Pulmonary artery endothelial cell (primary cell): ENCODE data around the gene USO1. TPM values are rescaled to one million over a fixed set of nuclear protein-coding genes. Genes with fewer than 3 reads are reported as not detected.
"Not testable (repeated sequence)": the region's sequence is repeated elsewhere in the genome, so short reads cannot be mapped to it uniquely, and the experiment has no call there.

Experiments
- DNase-seq: peaks from one replicate; pipeline ENCODE4 v3.0.0-alpha.2; 2011; ENCODE audit warnings: low read depth, low spot score
- total RNA-seq: library from RNA; depleted of rRNA; stranded (reverse); fragments of >200 nt; gene quantifications from 2 replicates; pipeline ENCODE4 v1.2.3, GENCODE V29; 2014

Gene USO1
- total RNA-seq, 1 donor from 2014 or later, result 77.6 TPM

GRCh38 chr4:75714704-75715103, 9.7 kb upstream of the USO1 start:
- no peak for DNase-seq

GRCh38 chr4:75715105-75715799, 9.1 kb upstream of the USO1 start:
- DNase-seq, result no peak

GRCh38 chr4:75716054-75716453, 8.3 kb upstream of the USO1 start:
- DNase-seq, result not testable (repeated sequence)

GRCh38 chr4:75717408-75717807, 7.0 kb upstream of the USO1 start:
- no peak for DNase-seq

GRCh38 chr4:75718529-75718928, 5.8 kb upstream of the USO1 start:
- DNase-seq, result no peak

GRCh38 chr4:75722417-75722816, 2.0 kb upstream of the USO1 start:
- DNase-seq, result no peak

- no peak for DNase-seq
Measured at GRCh38 chr4:75723163-75724065, 963 bp upstream of the USO1 start.

GRCh38 chr4:75724867-75725724, 719 bp downstream of the USO1 start:
- DNase-seq, result peak; percentile 30

- not testable (repeated sequence) for DNase-seq
Measured at GRCh38 chr4:75725942-75726538, 1.7 kb downstream of the USO1 start.

GRCh38 chr4:75726577-75726976, 2.2 kb downstream of the USO1 start:
- no peak for DNase-seq

- DNase-seq, result no peak
Measured at GRCh38 chr4:75727073-75727472, 2.7 kb downstream of the USO1 start.

- no peak for DNase-seq
Measured at GRCh38 chr4:75729836-75730235, 5.5 kb downstream of the USO1 start.

GRCh38 chr4:75733369-75733768, 9.0 kb downstream of the USO1 start:
- no peak for DNase-seq

- no peak for DNase-seq
Measured at GRCh38 chr4:75735525-75735924, 11.1 kb downstream of the USO1 start.

- DNase-seq, result no peak
Measured at GRCh38 chr4:75736862-75737261, 12.5 kb downstream of the USO1 start.

GRCh38 chr4:75737398-75737797, 13.0 kb downstream of the USO1 start:
- DNase-seq, result no peak

GRCh38 chr4:75741027-75741426, 16.6 kb downstream of the USO1 start:
- DNase-seq, result no peak

- DNase-seq, result no peak
Measured at GRCh38 chr4:75742451-75742850, 18.1 kb downstream of the USO1 start.

- no peak for DNase-seq
Measured at GRCh38 chr4:75745161-75745560, 20.8 kb downstream of the USO1 start.

GRCh38 chr4:75745721-75746199, 21.4 kb downstream of the USO1 start:
- DNase-seq, result peak; percentile 75

GRCh38 chr4:75752637-75753036, 28.3 kb downstream of the USO1 start:
- no peak for DNase-seq
